ENCODE data around the gene CRB2. TPM values are rescaled to one million over a fixed set of nuclear protein-coding genes. Genes with fewer than 3 reads are reported as not detected.

CRB2 gene
- total RNA-seq, 1 donor from 2014 or later = not detected

DNA sequence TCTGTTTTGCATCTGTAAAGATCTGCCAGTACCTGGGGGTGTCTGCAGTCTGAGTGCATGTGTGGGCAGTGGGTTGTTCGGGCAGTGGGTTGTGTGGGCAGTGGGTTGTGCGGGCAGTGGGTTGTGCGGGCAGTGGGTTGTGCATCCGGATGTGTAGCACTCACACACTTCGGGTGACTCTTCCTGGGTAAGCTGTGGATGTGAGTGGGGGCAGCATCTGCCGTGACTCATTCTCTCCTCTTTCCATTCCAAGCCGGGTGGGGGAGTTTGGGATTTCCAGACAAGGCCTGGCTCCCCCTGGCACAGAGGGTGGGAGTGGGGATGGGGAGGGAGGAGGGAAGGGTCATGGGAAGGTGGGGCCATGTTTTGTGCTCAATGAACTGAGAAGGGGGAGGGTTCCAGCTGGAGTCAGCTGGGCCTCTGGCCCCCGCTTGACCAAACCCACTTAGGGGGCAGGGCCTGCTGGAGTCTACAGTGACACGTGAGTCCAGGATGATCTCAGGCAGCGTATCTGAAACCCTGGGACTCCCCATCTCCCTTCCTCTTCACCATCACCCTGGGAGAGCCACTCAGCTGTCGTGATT is 8.3 kb downstream of the CRB2 start:
- no peaks in the 10 kb centered on the region for H3K9me3 ChIP-seq (replicated peaks)
- H3K4me3 ChIP-seq = no peak overlapping the region
- peaks cover 6% of the 10 kb centered on the region for H3K4me1 ChIP-seq
- no peak for DNase-seq
- no peak overlapping the region for H3K27ac ChIP-seq (replicated peaks)
- intact Hi-C loops (cut with micrococcal nuclease) = no loop called here
- H3K36me3 ChIP-seq = no peaks in the 10 kb centered on the region
- TF ChIP-seq, protein P1, sequence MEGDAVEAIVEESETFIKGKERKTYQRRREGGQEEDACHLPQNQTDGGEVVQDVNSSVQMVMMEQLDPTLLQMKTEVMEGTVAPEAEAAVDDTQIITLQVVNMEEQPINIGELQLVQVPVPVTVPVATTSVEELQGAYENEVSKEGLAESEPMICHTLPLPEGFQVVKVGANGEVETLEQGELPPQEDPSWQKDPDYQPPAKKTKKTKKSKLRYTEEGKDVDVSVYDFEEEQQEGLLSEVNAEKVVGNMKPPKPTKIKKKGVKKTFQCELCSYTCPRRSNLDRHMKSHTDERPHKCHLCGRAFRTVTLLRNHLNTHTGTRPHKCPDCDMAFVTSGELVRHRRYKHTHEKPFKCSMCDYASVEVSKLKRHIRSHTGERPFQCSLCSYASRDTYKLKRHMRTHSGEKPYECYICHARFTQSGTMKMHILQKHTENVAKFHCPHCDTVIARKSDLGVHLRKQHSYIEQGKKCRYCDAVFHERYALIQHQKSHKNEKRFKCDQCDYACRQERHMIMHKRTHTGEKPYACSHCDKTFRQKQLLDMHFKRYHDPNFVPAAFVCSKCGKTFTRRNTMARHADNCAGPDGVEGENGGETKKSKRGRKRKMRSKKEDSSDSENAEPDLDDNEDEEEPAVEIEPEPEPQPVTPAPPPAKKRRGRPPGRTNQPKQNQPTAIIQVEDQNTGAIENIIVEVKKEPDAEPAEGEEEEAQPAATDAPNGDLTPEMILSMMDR (IDR thresholded peaks at IDR 0.05; ENCODE audit: borderline replicate concordance) = no peak
- peaks cover 77% of the 10 kb centered on the region for H3K27me3 ChIP-seq (ENCODE audit: low read depth)

DNA sequence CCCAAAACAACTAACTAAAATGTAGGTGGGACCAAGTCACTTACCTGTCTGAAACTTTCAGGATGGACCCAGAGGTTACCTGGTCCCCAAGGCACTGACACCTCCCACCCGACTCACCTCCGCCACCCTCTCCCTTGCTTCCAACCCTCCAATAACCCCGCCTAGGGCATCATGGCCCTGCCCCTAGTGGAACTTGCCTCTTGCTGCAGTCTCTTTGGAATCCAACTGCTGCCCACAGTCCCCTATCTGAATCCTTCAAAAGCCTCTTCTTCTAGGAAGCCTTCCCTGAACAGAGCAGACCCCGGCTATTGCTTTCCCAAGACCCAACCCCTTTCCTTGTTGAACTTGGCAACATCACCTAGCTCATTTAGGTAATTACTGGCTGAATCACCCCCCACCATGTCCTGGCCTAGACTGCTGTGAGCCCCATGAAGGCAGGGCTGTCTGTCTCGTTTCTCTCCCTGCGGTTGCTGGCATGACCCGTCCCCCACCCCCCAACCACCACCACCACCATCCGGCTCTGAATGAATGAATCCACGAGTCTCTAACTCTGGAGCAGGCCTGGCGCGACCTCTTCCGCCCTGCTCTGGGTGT is 9.4 kb downstream of the CRB2 start:
- Histone ChIP-seq H3K4me3 (no peak overlapping the region), H3K27ac (replicated peaks) (no peak overlapping the region), H3K27me3 (ENCODE audit: low read depth) (peaks cover 83% of the 10 kb centered on the region), H3K36me3 (no peaks in the 10 kb centered on the region), H3K9me3 (replicated peaks) (no peaks in the 10 kb centered on the region), H3K4me1 (peaks cover 6% of the 10 kb centered on the region)
- TF ChIP-seq, protein P1 (IDR thresholded peaks at IDR 0.05; ENCODE audit: borderline replicate concordance) = no peak
- intact Hi-C loops (cut with micrococcal nuclease) = no loop called here
- DNase-seq = no peak

DNA sequence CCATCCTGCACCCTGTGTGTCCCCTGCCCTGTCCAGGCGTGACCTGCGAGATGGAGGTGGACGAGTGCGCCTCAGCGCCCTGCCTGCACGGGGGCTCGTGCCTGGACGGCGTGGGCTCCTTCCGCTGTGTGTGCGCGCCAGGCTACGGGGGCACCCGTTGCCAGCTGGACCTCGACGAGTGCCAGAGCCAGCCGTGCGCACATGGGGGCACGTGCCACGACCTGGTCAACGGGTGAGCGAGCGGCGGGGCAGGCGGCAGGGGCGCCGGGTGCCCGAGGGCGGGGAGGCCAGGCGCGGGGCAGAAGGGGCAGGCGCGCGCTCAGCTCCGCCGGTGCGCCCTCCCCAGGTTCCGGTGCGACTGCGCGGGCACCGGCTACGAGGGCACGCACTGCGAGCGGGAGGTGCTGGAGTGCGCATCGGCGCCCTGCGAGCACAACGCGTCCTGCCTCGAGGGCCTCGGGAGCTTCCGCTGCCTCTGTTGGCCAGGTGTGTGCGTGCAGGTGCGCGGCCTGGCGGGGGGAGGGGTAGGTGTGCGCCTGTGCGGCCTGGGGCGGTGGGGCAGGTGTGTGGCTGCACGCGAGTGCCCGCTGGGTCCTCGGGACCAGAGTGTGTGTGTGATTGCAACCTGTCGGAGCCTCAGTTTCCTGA is 10.0 kb downstream of the CRB2 start:
- H3K4me1 ChIP-seq = peaks cover 6% of the 10 kb centered on the region
- H3K27me3 ChIP-seq (ENCODE audit: low read depth) = peaks cover 83% of the 10 kb centered on the region
- intact Hi-C loops (cut with micrococcal nuclease) = no loop called here
- H3K36me3 ChIP-seq = no peaks in the 10 kb centered on the region
- no peaks in the 10 kb centered on the region for H3K9me3 ChIP-seq (replicated peaks)
- H3K4me3 ChIP-seq = no peak overlapping the region
- H3K27ac ChIP-seq (replicated peaks) = no peak overlapping the region
- no peak for DNase-seq
- TF ChIP-seq, protein P1 (IDR thresholded peaks at IDR 0.05; ENCODE audit: borderline replicate concordance) = no peak

DNA sequence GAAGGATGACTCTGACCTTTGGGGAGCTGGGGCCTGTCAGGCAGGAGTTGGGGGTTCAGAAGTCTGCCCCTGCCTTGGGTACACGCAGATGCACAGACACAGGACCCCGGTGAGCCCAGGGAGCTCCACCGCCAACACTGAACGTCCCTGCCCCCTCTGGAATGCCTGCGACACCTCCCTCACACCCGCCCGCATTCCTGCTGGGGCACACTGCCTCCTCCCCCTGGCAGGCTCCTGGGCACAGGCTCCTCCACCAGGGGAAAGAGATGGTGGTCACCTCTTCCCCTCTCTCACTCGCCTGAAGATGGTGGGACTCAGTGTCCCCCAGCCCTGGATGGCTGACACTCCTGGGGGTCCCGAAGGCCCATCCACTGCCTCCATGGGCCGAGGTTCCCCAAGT is 12.0 kb downstream of the CRB2 start:
- H3K36me3 ChIP-seq = no peaks in the 10 kb centered on the region
- peaks cover 8% of the 10 kb centered on the region for H3K4me1 ChIP-seq
- intact Hi-C loops (cut with micrococcal nuclease) = no loop called here
- TF ChIP-seq, protein P1 (IDR thresholded peaks at IDR 0.05; ENCODE audit: borderline replicate concordance) = no peak
- peaks cover 83% of the 10 kb centered on the region for H3K27me3 ChIP-seq (ENCODE audit: low read depth)
- H3K9me3 ChIP-seq (replicated peaks) = no peaks in the 10 kb centered on the region
- no peak overlapping the region for H3K4me3 ChIP-seq
- no peak overlapping the region for H3K27ac ChIP-seq (replicated peaks)
- DNase-seq = no peak

DNA sequence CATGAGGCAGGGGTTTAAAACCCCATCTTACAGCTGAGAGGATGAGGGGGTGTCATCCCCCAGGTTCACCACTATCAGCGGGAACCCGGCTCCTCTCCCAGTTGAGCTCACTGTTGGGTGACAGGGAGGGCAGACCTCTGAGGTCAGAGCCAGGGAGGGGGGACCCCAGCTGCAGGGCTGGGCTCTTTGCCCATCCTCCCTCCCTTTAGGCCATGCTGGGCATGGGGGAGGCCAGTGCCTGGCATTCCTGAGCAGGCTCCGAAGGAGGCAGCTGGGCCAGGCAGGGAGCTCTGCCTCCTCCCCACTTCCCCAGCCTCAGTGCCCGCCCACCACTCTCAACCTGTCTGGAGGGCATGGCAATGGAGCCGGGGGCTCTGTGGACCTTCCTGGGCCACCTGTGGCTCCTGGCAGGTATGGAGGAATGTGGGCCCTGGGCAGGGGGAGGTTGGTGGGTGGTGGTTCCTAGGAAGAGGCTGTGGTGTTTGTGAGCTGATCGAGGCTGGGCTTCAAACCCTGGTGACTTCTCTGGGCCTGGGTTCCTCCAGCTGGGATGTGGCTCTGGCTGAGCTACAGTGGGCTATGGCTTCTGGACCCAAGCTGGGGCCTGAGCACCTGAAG is 12.6 kb downstream of the CRB2 start:
- intact Hi-C loops (cut with micrococcal nuclease) = no loop called here
- Histone ChIP-seq H3K4me3 (no peak overlapping the region), H3K27ac (replicated peaks) (no peak overlapping the region), H3K4me1 (peaks cover 13% of the 10 kb centered on the region), H3K27me3 (ENCODE audit: low read depth) (peaks cover 86% of the 10 kb centered on the region), H3K36me3 (no peaks in the 10 kb centered on the region), H3K9me3 (replicated peaks) (no peaks in the 10 kb centered on the region)
- DNase-seq = no peak
- TF ChIP-seq, protein P1 (IDR thresholded peaks at IDR 0.05; ENCODE audit: borderline replicate concordance) = no peak

Measured in left ventricle myocardium inferior (tissue), 1 donor.